HepG2 (cell line): ENCODE data around the gene OSCP1. TPM values are rescaled to one million over a fixed set of nuclear protein-coding genes. Genes with fewer than 3 reads are reported as not detected.

Source experiments
- ARID5B ChIP-seq: IDR thresholded peaks from 2 replicates; pipeline ENCODE4 v1.4.0; 2020; ENCODE audit warnings: mild to moderate bottlenecking, missing genetic modification reagents
- ARNTL ChIP-seq: sonication (generic); formaldehyde crosslinking; IDR thresholded peaks from 2 replicates; pipeline ENCODE4 v1.4.0; 2020; ENCODE audit warnings: mild to moderate bottlenecking, missing genetic modification reagents
- BRCA1 ChIP-seq: sonication (generic); formaldehyde crosslinking; IDR thresholded peaks from 2 replicates; pipeline ENCODE4 v1.4.0; 2020; ENCODE audit warnings: missing genetic modification reagents
- DBP ChIP-seq: sonication (generic); formaldehyde crosslinking; IDR thresholded peaks from 2 replicates; pipeline ENCODE4 v1.4.0; 2020; ENCODE audit warnings: missing genetic modification reagents; ENCODE audit errors: not compliant biosample characterization
- GTF3A ChIP-seq: sonication (generic); formaldehyde crosslinking; conservative IDR thresholded peaks from 2 replicates; pipeline ENCODE4 v1.4.0; 2020; ENCODE audit warnings: mild to moderate bottlenecking, missing genetic modification reagents
- NONO ChIP-seq, 2 experiments: fragments of 450-650 bp in 1 of 2; sonication (generic) in 1 of 2; formaldehyde crosslinking in 1 of 2; IDR thresholded peaks in 1 of 2; conservative IDR thresholded peaks in 1 of 2; 2 replicates each; pipeline versions ENCODE4 v1.6.1 to v1.8.0; 2017 to 2022; ENCODE audit warnings: mild to moderate bottlenecking in 1 of 2, missing genetic modification reagents in 1 of 2, moderate library complexity in 1 of 2
- RBAK ChIP-seq: sonication (generic); formaldehyde crosslinking; IDR thresholded peaks from 2 replicates; pipeline ENCODE4 v1.5.1; 2020; ENCODE audit warnings: mild to moderate bottlenecking, missing genetic modification reagents
- SOX6 ChIP-seq, 2 experiments: fragments of 450-650 bp in 1 of 2; sonication (generic) in 1 of 2; formaldehyde crosslinking in 1 of 2; IDR thresholded peaks; 2 replicates each; pipeline versions ENCODE4 v1.4.0 to v1.6.1; 2017 to 2020; ENCODE audit warnings: antibody characterized with exemption in 1 of 2, mild to moderate bottlenecking in 1 of 2, missing genetic modification reagents in 1 of 2
- TOE1 ChIP-seq: sonication (generic); formaldehyde crosslinking; IDR thresholded peaks from 2 replicates; pipeline ENCODE4 v1.4.0; 2020; ENCODE audit warnings: mild to moderate bottlenecking, missing genetic modification reagents
- YEATS2 ChIP-seq: sonication (generic); formaldehyde crosslinking; IDR thresholded peaks from 2 replicates; pipeline ENCODE4 v1.4.0; 2020; ENCODE audit warnings: missing genetic modification reagents, borderline replicate concordance
- ZNF230 ChIP-seq: sonication (generic); formaldehyde crosslinking; IDR thresholded peaks from 2 replicates; pipeline ENCODE4 v1.4.0; 2020; ENCODE audit warnings: mild to moderate bottlenecking, missing genetic modification reagents
- ZNF513 ChIP-seq: sonication (generic); formaldehyde crosslinking; conservative IDR thresholded peaks from 2 replicates; pipeline ENCODE4 v1.5.0; 2020; ENCODE audit warnings: missing genetic modification reagents
- ZNF556 ChIP-seq: sonication (generic); formaldehyde crosslinking; IDR thresholded peaks from 2 replicates; pipeline ENCODE4 v1.4.0; 2020; ENCODE audit warnings: mild to moderate bottlenecking, missing genetic modification reagents, borderline replicate concordance
- ZNF691 ChIP-seq: sonication (generic); formaldehyde crosslinking; IDR thresholded peaks from 2 replicates; pipeline ENCODE4 v1.4.0; 2020; ENCODE audit warnings: missing genetic modification reagents, low read depth, mild to moderate bottlenecking, borderline replicate concordance
- polyA plus RNA-seq, 8 experiments: library from polyadenylated mRNA; depleted of rRNA in 3 of 8; stranded (reverse) in 7 of 8; unstranded in 1 of 8; fragments of >200 nt; fragmentation: Illumina TruSeq in 4 of 8; extraction: Trizol in 4 of 8; gene quantifications; 2 replicates each; pipeline versions ENCODE4 v1.2.1 to v1.2.3, GENCODE V29; 2011 to 2016; ENCODE audit warnings: low read depth in 4 of 8, missing spikeins in 1 of 8, mixed read lengths in 1 of 8; ENCODE audit not compliant: insufficient read depth in 1 of 8
- total RNA-seq, 5 experiments: library from RNA; depleted of rRNA; stranded (reverse); fragments of >200 nt; fragmentation: Illumina TruSeq; extraction: Trizol; gene quantifications; 2 replicates each; pipeline ENCODE4 v1.2.3, GENCODE V29; 2016; ENCODE audit warnings: low read depth in 1 of 5
- TF ChIP-seq, protein P1 (sequence below): sonication (generic); formaldehyde crosslinking; IDR thresholded peaks from 2 replicates; pipeline ENCODE4 v1.9.0; 2022; ENCODE audit warnings: low read depth, missing genetic modification reagents
- TF ChIP-seq, protein P2 (sequence below): IDR thresholded peaks from 2 replicates; pipeline ENCODE4 v1.6.1; 2016

OSCP1 gene
- total and polyA plus RNA-seq, 2 of the 13 experiments (the other 11 are each of a cell fraction or from before 2014, with no cell fraction given) = 0.60 to 0.84 TPM

- TF ChIP-seq NONO (IDR thresholded peaks at IDR 0.05) (no peak), NONO (CRISPR knock-in tag; conservative IDR thresholded peaks at IDR 0.05) (peak; percentile 84), ZNF691 (CRISPR knock-in tag) (peak; percentile 95), ARID5B (CRISPR knock-in tag) (peak; percentile 97), YEATS2 (peak; percentile 82; the same call in 1 of the 2 replicates), DBP (peak; percentile 74), SOX6 (IDR thresholded peaks at IDR 0.05) (no peak), SOX6 (CRISPR knock-in tag; IDR thresholded peaks at IDR 0.05) (peak; percentile 99), RBAK (CRISPR knock-in tag) (peak; percentile 73; the same call in 1 of the 2 replicates), ZNF513 (CRISPR knock-in tag) (0 out of 2 replicates have a peak, but pooled peaks have one; percentile 49), ARNTL (peak; percentile 89), TOE1 (CRISPR knock-in tag) (0 out of 2 replicates have a peak, but pooled peaks have one; percentile 26), BRCA1 (peak; percentile 97), GTF3A (CRISPR knock-in tag) (0 out of 2 replicates have a peak, but pooled peaks have one; percentile 74), ZNF230 (peak; percentile 89; the same call in 1 of the 2 replicates), ZNF556 (peak; percentile 95; the same call in 1 of the 2 replicates)
- TF ChIP-seq, protein P1, sequence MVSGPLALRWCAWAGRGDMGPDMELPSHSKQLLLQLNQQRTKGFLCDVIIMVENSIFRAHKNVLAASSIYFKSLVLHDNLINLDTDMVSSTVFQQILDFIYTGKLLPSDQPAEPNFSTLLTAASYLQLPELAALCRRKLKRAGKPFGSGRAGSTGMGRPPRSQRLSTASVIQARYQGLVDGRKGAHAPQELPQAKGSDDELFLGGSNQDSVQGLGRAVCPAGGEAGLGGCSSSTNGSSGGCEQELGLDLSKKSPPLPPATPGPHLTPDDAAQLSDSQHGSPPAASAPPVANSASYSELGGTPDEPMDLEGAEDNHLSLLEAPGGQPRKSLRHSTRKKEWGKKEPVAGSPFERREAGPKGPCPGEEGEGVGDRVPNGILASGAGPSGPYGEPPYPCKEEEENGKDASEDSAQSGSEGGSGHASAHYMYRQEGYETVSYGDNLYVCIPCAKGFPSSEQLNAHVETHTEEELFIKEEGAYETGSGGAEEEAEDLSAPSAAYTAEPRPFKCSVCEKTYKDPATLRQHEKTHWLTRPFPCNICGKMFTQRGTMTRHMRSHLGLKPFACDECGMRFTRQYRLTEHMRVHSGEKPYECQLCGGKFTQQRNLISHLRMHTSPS (CRISPR knock-in tag) = peak; percentile 94
- TF ChIP-seq, protein P2, sequence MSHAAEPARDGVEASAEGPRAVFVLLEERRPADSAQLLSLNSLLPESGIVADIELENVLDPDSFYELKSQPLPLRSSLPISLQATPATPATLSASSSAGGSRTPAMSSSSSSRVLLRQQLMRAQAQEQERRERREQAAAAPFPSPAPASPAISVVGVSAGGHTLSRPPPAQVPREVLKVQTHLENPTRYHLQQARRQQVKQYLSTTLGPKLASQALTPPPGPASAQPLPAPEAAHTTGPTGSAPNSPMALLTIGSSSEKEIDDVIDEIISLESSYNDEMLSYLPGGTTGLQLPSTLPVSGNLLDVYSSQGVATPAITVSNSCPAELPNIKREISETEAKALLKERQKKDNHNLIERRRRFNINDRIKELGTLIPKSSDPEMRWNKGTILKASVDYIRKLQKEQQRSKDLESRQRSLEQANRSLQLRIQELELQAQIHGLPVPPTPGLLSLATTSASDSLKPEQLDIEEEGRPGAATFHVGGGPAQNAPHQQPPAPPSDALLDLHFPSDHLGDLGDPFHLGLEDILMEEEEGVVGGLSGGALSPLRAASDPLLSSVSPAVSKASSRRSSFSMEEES = peak; percentile 90
Observed at GRCh38 chr1:36486439-36487335, 36.4 kb upstream of the OSCP1 start (continued).
